Smooth muscle cell of the brain vasculature (primary cell): Measurements from ENCODE around the gene CMIP.

Experiments
- DNase-seq: peaks from one replicate; pipeline ENCODE4 v3.0.0-alpha.2; 2012; ENCODE audit warnings: low read depth, low spot score

The CMIP gene

DNA sequence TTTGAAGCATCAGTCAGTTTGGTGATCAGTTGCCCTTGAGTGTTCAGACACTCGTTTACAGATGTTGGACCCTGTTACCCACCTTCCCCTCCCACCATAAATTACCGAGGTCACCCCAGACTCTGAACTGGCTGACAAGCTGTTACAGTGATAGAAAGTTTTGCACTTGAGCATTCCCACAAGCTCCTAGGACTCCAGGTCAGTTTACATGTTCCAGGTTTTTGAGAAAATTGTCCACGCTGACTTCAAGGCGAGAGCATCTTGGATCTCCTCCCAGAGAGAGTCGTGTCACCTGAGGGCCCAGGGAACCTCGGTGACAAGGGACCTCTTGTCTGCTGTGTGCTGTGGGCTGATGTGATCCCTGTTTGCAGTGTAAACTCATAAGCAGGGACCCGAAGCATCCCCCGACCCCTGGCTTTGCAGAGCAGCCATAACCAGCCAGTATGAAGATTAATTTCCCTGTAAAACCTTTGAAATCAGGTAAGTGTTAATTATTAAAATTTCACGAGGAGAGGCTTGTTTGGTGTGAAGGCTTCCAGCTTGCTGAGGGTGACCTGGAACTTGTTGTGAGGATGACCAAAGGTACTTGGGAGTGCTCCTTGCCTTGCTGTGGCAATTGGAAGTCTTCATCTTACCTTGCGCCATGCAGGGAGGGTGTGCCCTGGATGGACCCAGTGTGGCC lies 91.2 kb downstream of the CMIP start:
- DNase-seq = no peak

DNA sequence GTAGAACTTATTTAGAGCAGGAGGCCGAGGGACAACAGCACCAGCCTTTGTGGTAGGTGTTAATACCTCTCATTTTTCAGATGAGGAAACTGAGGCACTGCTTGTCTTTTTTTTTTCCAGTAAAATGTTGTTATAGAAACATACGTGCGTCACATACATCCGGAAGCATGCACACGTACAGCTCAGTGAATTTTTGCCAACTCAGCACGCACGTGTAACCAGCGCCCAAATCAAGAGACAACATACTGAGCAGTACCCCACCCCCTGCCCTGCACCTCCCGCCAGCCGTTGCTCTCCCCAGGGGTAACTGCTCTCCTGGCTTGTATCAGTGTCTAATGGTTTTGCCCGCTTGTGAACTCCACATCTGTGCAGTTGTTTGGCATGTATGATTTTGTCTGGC lies 92.0 kb downstream of the CMIP start:
- DNase-seq = no peak

DNA sequence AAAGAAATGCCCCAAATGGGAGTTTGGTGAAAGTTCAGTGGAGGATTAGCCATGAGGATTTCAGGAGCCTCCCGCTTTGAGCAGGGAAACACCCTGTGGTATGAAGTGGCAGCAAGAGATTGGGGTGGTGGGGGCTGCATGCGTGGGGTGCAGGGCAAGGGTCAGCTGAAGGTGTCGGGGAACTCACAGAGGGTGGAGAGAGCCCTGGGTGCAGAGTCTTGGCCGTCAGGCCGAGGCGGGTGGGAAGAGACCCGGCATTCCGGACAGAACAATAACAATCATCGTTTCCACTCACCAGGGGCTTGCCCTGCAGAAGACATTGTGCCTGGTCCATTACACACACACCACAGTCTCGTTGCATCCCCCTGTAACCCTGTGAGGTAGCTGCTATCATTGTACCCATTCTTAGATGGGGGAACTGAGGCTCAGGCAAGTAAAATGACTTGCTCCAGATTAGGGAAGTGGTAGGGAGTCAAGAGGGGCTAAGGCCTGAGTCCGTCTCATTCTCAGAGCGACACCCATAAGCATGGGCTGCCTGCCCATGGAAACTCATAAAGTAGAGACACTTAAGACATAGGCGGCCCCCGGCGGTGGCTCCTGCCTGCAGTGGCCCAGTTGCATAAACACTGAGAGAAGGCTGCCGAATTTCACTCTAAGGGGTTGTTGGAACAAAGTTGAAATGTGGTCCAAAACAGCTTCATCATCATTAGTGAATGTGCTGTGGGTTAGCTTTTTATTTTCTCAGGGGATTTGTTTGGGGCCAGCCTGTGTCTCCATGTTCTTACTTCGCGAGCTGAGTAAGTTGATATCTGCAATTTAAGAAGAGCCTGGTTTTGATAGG lies 93.3 kb downstream of the CMIP start:
- DNase-seq = peak; percentile 54

DNA sequence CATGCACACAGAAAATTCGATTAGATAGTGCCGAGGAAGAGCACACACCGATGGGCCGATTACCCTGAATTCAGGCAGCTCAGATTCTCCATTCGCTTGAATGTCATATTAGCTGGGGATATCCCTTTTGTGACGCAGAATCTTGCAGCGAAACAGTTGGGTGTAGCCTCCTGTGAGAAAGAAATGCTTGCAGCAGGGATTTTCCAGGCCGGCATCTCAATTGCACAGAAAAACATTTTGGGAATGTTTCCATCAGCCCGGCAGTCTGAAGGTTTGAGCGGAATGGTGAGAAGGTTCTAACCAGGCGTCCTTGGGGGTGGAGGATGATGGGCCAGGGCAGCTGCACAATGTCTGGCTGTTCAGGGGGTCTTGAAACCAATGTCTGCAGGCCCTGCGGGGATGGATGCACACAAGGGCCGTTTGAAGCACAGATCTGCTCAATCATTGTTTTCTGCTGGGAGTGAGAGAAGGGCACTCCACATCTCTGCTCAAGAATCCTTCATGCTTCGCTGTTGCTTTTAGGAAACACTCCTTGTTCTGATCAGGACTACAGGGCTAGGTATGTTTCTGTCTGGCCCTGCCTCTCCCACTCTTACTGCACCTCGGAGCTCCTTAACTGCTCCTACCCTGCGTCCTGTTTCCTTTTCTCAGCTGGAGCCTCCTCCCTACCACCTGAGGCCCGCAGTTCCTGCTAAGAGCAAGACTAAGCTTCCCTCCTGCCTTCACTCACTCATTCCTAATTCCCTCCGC lies 94.6 kb downstream of the CMIP start:
- no peak for DNase-seq

DNA sequence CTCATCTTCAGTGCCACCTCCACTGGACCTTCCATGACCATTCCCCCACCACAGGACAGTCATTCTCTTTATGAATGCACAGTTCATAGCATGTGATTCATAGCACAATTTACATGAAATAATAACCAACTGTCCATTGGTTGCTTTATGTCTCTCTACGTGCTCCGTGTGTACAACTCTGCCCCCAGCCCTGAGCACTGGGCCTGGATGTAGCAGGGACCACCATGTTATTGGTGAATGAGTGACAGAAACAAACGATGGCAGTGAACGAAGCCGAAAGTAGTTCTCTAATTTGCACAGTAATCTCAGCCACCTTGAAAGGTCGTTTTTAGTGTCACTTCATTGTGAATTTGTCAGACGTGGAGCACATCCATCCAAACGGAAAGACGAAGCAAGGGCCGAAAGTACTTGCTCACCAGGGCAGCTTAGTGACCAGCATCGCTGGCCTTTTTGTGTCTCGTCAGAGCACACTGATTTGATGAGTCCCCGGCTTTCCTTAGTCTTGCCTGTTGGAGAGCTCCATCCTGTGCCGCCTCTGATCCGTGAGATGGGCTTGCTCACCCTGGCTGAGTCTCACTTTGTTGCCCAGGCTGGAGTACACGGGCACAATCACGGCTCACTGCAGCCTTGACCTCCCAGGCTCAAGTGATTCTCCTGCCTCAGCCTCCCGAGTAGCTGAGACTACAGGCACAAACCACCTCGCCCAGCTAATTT lies 95.3 kb downstream of the CMIP start:
- DNase-seq = no peak

DNA sequence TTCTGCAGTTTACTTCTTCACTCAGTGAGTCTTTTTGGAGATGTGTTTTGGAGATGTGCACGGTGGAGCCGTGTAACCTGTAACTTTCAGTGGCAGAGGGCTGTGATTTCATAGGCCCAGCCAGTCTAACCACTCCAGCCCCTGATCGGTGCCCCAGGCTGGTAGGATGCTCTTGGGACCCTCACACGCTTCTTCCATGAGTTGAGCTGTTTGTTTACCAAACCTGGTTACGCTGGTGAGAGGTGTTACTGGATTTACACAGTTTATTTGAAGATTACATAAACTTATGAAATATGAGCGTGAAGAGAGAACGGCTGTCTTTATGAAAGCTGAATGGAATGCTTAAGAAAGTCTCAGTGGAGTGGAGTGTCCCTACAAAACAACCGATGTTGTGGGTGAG lies 96.7 kb downstream of the CMIP start:
- DNase-seq = no peak

DNA sequence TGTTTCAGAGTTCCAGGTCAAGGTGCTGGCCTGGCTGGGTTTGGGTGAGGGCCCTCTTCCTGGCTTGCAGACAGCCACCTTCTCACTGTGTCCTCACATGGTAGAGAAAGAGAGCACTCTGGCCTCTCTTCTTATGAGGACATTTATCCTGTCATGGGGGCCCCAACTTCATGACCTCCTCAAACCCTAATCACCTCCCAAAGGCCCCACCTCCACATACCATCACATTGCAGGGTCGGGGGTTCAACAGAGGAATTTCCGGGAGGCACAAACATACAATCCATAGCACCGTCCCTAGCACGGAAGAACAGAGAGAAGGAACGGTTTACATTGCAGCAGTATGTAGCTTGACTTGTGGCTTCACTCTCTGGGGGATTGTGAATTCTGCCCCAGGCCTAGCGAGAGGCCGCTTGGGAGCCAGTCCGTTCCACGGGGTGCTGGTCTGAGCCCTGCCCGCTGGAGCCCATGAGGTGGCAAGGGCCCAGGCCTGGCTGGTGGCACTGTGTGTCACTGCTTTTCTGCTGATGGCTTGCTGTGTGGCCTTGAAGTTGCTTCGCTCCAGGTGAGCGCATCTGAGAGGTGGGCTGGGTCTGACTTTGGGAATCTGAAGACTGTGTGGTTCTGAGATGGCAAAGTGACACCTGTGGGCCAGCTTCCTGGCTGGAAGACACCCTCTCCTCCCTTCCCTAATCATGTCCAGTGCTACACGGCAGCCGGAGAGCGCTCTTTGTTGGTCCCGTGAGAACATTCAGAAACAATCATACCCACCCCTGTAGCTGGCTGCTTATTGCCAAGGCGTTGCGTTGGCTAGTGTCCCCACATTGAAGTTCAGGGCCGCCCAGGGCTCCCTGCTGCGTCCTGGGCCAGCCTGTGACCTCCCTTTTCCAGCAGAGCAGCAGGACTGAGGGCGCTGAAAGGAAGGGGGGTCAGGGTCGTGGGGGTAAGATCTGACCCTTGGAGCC lies 98.3 kb downstream of the CMIP start:
- no peak for DNase-seq

DNA sequence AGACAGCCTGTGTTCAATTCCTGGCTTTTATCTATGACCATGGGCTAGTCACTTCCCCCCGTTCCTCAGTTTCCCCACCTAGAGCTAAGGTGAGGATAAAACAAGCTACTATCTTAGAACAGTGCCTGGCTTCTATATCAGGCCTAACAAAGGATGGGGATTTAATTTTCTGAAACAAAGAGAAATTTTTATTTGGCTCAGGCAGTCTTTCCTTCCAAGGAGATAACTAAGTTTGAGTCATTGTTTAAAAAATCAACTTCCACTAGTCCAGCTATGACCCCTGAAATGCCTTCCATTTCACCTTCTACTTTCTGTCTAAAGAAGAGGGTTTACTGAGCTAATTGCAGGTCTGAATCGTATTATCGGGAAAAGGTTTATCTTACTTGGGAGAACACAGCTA lies 99.0 kb downstream of the CMIP start:
- no peak for DNase-seq

DNA sequence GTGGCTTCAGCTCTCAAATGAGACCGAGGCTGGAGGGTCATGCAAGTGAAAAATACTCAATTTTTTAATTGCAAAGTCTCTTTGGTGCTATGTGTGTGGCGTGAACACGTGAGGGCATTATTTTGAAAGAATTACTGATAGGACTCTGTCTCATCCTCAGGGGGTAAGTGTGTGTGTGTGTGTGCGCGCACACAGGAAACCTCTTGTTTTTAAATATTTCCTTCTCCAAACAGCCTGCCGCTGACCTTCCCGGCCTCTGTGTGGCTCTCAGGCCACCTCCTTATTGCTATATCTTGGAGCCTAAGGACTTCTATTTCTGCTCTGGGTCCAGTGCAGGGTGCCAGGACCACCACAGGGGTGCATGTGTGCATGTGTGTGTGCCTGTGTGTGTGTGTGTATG lies 99.7 kb downstream of the CMIP start:
- DNase-seq = no peak

DNA sequence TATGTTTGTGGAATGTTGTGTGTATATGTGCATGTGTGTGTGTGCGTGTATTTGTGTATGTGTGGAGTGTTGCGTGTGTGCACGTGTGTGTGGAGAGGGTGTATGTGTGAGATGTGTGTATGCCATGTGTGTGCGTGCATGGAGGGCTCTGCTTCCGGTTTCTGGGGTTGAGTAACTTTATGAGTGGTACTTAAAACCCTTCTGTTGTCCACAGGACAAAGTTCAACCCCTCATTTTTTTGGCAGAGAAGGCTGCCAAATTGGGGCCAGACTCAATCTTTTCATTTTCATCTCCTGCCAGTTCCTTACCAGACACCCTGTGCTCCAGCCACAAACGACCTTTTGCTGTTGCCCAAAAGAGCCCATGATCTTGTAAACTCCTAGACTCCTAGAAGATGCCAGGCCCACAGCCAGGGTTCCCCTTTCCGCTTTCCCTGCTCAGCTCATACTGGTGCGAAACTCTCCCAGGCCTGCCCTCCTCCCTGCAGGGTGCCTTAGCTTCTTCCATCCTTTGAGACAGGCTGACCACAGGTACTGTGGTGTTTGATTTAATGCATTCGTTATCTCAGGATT lies 100.2 kb downstream of the CMIP start:
- no peak for DNase-seq

DNA sequence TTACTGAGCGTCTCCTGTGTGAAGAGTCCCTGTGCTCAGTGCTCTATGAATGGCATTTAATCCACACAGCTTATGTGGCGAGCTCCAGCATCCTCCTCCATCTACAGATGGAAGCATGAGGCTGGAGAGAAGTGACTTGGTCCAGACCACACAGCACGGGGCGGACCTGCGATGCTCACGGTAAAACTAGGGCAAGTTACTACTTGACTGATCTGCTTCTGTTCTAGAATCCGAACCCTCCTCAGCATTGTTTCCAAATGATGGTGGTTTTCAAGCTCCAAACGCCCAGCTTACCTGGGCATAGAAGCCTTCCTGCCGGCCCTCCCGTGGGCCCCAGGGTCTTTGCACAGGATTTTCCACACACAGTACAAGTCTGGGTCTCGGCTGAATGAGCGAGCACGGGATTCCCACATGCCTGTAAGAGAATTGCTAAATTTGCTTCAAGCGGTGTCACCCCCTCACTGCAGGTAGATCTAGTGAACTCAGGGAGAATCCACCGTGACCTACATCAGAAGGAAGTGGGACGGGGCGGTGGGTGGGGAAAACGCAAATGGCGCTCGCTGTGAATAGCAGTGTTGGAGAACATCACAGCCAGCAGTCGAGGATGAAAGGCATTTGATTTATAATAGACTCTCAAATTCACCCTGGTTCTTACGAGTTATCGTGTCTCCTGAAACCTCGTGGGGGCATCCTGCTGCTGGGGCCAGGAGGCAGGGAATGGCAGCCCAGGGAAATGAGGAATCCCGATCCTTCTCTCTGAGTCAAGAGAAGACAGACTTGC lies 101.1 kb downstream of the CMIP start:
- no peak for DNase-seq

DNA sequence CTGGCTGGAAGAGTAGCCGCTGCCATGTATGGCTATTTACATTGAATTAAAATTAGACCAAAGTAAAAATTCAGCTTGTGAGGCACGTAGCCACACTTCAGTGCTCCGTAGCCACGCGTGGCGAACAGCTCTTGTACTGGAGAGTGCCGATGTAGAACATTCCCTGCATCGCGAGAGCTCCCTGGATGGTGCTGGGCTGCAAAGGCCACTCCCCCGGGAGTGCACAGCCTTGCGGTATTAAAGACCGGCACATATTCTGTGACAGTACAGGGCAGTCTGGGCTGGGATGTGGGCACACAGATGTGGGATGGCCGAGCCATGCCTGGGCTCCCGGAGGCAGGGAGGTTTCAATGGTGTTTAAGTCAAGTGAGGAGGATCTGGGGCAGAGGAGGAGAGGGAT lies 102.2 kb downstream of the CMIP start:
- no peak for DNase-seq

DNA sequence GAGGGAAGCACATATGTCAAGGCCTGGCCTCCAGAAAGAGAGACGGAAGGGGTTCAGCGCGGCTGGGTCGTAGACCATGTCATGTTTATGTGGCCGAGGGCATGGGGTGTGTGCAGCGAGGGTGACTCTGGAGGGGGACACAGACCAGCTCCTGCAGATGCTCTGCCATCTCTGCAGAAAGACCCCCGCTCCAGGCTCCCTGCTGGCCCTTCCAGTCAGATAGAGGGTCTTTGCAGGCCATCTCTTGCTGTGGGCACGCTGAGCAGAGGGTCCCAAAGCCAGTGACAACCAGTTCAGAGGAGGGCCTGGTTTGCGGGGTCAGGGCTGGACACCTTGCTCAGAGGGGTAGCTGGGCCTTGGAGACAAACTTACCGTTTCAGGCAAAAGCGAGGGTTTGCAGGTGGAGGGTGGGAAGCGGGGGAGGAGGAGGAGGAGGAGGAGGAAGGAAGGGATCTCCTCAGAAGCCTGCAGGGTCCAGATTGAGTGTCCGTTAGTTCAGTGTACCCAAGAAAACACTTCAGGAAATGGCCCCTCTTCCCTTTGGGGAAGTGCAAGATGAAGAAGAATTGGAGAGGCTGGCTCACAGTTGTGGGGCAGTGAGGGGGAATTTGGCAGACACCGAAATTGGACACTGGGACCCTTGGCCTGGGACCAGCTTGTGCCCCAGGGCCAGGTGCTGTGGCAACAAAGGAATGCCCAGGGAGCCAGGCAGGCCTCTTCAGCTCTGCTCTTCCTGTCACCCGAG lies 102.8 kb downstream of the CMIP start:
- DNase-seq = no peak

DNA sequence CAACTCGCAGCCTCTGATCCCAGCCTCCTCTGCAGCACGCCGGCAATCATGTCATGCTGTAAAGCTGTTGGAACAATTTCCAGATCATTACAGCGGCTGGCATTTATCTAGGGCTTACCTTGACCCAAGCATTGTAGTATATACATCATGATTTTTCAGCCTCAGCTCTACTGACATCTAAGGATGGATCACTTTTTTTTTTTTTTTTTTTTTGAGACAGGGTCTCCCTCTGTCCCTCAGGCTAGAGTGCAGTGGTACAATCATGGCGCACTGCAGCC lies 103.3 kb downstream of the CMIP start:
- DNase-seq = no peak

DNA sequence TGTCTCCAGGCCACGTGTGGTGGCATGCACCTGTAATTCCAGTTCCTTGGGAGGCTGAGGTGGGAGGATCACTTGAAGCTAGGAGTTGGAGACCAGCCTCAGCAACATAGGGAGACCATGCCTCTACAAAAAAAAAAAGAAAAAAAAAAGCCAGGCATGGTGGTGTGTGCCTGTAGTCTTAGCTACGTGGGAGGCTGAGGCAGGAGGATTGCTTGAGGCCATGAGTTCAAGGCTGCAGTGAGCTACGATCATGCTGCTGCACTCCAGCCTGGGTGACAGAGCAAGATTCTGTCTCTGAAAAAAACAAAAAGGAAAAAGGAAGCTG lies 103.9 kb downstream of the CMIP start:
- DNase-seq = no peak

DNA sequence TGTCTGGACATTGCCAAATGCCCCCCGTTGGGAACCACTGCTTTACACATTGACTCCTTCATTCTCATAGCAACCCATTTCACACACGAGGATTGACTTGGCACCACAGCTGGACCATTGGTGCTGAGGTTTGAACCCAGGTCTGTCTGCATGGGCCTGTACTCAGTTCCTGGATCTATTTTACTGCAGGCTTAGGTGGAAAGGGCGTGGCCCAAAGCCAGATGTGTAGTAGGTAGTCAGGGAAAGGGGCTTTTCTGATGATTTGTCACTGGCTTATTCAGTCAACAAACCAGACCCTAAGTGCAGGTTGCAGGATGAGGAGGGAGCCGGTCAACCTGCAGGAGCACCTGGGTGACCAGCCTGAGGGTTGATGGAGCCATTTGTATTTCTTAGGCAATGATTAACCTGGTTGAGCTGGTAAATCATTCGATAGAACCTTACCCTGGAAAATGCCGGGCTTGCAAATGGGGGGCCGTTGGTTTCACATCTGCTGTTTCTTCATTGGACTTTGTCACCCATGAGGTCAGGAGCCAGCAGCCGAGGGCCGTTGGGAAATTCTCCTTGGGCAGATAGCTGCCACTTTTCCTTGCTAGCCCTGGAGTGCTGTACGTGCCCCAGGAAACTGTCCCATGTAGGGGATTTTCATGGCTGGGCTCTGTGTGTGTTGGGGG lies 104.4 kb downstream of the CMIP start:
- DNase-seq = no peak

DNA sequence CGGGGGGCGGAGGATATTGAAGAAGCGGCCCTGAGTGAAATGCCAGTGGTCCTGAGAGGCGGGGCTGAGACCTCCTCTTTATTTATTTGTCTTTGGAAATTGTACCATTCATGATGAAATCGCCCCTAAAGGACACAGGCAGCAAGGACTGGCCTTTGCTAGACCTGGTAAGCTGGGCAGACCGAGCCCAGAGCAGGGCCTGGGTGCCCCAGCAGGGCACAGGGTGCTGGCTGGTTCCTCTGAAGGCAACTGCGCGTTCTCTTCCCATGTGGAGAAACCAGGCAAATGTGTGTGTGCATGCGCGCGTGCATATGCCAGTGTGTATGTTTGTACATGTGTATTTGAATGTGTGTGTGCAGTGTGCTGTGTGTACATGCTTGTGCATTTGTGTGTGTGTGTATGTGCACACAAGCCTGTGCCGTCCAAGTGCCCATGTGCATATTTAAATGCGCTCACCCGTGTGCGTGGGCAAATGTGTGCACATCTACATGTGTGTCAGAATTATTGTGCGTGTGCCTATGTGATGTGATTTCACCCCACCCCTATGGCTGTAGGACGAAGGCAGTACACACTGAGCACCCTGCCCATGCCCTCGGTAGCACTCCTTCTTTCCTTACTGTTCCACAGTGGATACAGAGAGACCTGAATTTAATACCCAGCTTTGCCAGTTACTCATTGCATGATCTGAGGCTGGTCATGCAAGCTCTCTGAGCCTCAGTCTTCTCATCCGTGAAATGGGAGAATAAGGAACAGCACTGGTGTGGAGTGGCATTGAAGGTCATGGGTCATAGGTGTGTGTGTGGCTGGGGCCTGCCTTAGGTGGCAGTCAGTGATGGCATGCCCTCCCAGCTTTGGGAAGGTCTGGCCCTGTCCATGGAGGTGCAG lies 105.2 kb downstream of the CMIP start:
- DNase-seq = no peak

DNA sequence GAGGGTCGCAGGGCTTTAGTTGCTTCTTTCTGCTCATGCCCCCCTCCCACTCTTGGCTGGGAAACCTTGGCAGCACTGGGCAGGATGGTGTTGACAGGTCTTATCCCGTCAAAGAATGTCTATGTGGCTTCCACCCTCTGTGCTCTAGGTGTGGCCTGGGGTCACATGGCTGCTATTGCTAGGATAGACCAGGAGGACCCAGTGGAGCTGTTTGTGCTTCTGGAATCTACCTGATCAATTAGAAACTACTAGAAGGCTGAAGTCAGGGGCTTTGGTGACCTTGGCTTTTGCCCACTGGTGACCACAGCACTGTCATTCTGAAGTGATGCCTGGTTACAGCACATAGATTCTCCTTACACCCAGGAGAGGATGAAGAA lies 105.8 kb downstream of the CMIP start:
- DNase-seq = no peak
